HepG2 (cell line): ENCODE results near the gene UPB1. TPM values are rescaled to one million over a fixed set of nuclear protein-coding genes. Genes with fewer than 3 reads are reported as not detected.

Experiments used
- AGO1 ChIP-seq: fragments of 200-400 bp; formaldehyde crosslinking; IDR thresholded peaks from 2 replicates; pipeline ENCODE4 v1.6.1; 2017; ENCODE audit warnings: mild to moderate bottlenecking, low read depth, low read length, moderate library complexity; ENCODE audit not compliant: poor library complexity, severe bottlenecking
- CERS6 ChIP-seq: sonication (generic); formaldehyde crosslinking; IDR thresholded peaks from 2 replicates; pipeline ENCODE4 v1.5.0; 2020; ENCODE audit warnings: missing genetic modification reagents
- CTCF ChIP-seq: sonication (generic); formaldehyde crosslinking; IDR thresholded peaks from 2 replicates; pipeline ENCODE4 v1.5.0; 2020; ENCODE audit warnings: mild to moderate bottlenecking, missing genetic modification reagents, moderate library complexity
- EED ChIP-seq: sonication (generic); formaldehyde crosslinking; IDR thresholded peaks from 2 replicates; pipeline ENCODE4 v1.5.0; 2020; ENCODE audit warnings: mild to moderate bottlenecking, missing genetic modification reagents
- FOXA1 ChIP-seq, 2 experiments: fragments of 450-650 bp in 1 of 2; sonication (generic) in 1 of 2; formaldehyde crosslinking in 1 of 2; IDR thresholded peaks; 2 replicates each; pipeline versions ENCODE4 v1.4.0 to v1.6.1; 2016 to 2020; ENCODE audit warnings: missing genetic modification reagents in 1 of 2
- IKZF5 ChIP-seq: IDR thresholded peaks from 2 replicates; pipeline ENCODE4 v1.6.1; 2018; ENCODE audit warnings: missing genetic modification reagents, mild to moderate bottlenecking, missing compliant biosample characterization
- KLF9 ChIP-seq: IDR thresholded peaks from 2 replicates; pipeline ENCODE4 v1.6.1; 2016; ENCODE audit warnings: low read depth
- NCOA1 ChIP-seq: sonication (generic); formaldehyde crosslinking; IDR thresholded peaks from 2 replicates; pipeline ENCODE4 v1.9.0; 2021; ENCODE audit warnings: missing genetic modification reagents
- PRDM4 ChIP-seq: sonication (generic); formaldehyde crosslinking; IDR thresholded peaks from 2 replicates; pipeline ENCODE4 v1.9.0; 2021; ENCODE audit warnings: missing genetic modification reagents, borderline replicate concordance
- ZBTB20 ChIP-seq: sonication (generic); formaldehyde crosslinking; IDR thresholded peaks from 2 replicates; pipeline ENCODE4 v1.8.1; 2023; ENCODE audit warnings: missing genetic modification reagents, low read depth, mild to moderate bottlenecking, borderline replicate concordance
- ZC3H4 ChIP-seq: sonication (generic); formaldehyde crosslinking; IDR thresholded peaks from 2 replicates; pipeline ENCODE4 v1.4.0; 2020; ENCODE audit warnings: missing genetic modification reagents, borderline replicate concordance
- ZMYM2 ChIP-seq: sonication (generic); formaldehyde crosslinking; IDR thresholded peaks from 2 replicates; pipeline ENCODE4 v1.8.0; 2022; ENCODE audit warnings: mild to moderate bottlenecking, missing genetic modification reagents
- ZNF616 ChIP-seq: sonication (generic); formaldehyde crosslinking; IDR thresholded peaks from 2 replicates; pipeline ENCODE4 v1.5.0; 2020; ENCODE audit warnings: low read depth, mild to moderate bottlenecking, missing genetic modification reagents
- ZNF644 ChIP-seq: IDR thresholded peaks from 2 replicates; pipeline ENCODE4 v1.6.1; 2016; ENCODE audit warnings: low read depth
- ZNF710 ChIP-seq: sonication (generic); formaldehyde crosslinking; IDR thresholded peaks from 2 replicates; pipeline ENCODE4 v1.5.0; 2020; ENCODE audit warnings: mild to moderate bottlenecking, missing genetic modification reagents, borderline replicate concordance
- ZNF737 ChIP-seq: sonication (generic); formaldehyde crosslinking; IDR thresholded peaks from 2 replicates; pipeline ENCODE4 v1.5.0; 2020; ENCODE audit warnings: missing genetic modification reagents, mild to moderate bottlenecking, borderline replicate concordance
- polyA plus RNA-seq, 8 experiments: library from polyadenylated mRNA; depleted of rRNA in 3 of 8; stranded (reverse) in 7 of 8; unstranded in 1 of 8; fragments of >200 nt; fragmentation: Illumina TruSeq in 4 of 8; extraction: Trizol in 4 of 8; gene quantifications; 2 replicates each; pipeline versions ENCODE4 v1.2.1 to v1.2.3, GENCODE V29; 2011 to 2016; ENCODE audit warnings: low read depth in 4 of 8, missing spikeins in 1 of 8, mixed read lengths in 1 of 8; ENCODE audit not compliant: insufficient read depth in 1 of 8
- total RNA-seq, 5 experiments: library from RNA; depleted of rRNA; stranded (reverse); fragments of >200 nt; fragmentation: Illumina TruSeq; extraction: Trizol; gene quantifications; 2 replicates each; pipeline ENCODE4 v1.2.3, GENCODE V29; 2016; ENCODE audit warnings: low read depth in 1 of 5

The UPB1 gene
- total and polyA plus RNA-seq, 2 of the 13 experiments (the other 11 are each of a cell fraction or from before 2014, with no cell fraction given) = 0.38 to 1.2 TPM

- TF ChIP-seq IKZF5 (CRISPR knock-in tag) (peak; percentile 95), AGO1 (peak; percentile 78), KLF9 (no peak), ZNF737 (CRISPR knock-in tag) (no peak), EED (CRISPR knock-in tag) (peak; percentile 91; the same call in 1 of the 2 replicates), ZNF710 (CRISPR knock-in tag) (0 out of 2 replicates have a peak, but pooled peaks have one; percentile 18), ZMYM2 (CRISPR knock-in tag) (no peak), PRDM4 (CRISPR knock-in tag) (peak; percentile 68; the same call in 1 of the 2 replicates), ZBTB20 (CRISPR knock-in tag) (peak; percentile 85; the same call in 1 of the 2 replicates), FOXA1 (IDR thresholded peaks at IDR 0.05) (no peak), FOXA1 (CRISPR knock-in tag; IDR thresholded peaks at IDR 0.05) (peak; percentile 58; the same call in 1 of the 2 replicates), CERS6 (CRISPR knock-in tag) (no peak), ZNF644 (CRISPR knock-in tag) (no peak), CTCF (CRISPR knock-in tag) (peak; percentile 29), ZC3H4 (CRISPR knock-in tag) (peak; percentile 91), NCOA1 (CRISPR knock-in tag) (no peak; the same call in 1 of the 2 replicates), ZNF616 (CRISPR knock-in tag) (peak; percentile 81; the same call in 1 of the 2 replicates)
Observed at GRCh38 chr22:24555165-24556039, 60.3 kb downstream of the UPB1 start, which contains the start of gene SNRPD3 (continued).
